Endometrial microvascular endothelial cells (primary cell): ENCODE measurements around the gene STAT3. TPM values are rescaled to one million over a fixed set of nuclear protein-coding genes. Genes with fewer than 3 reads are reported as not detected.

Source experiments
- in situ Hi-C: cut with HindIII; loops from 2 replicates; pipeline ENCODE4 v1.10.0; 2017; ENCODE audit warnings: low sequenced_read_pairs, low pct_unique_long_range_greater_than_20kb; ENCODE audit errors: inconsistent ontology term
- total RNA-seq: library from RNA; depleted of rRNA; stranded (reverse); fragments of >200 nt; gene quantifications from one replicate; pipeline ENCODE4 v1.2.3, GENCODE V29; 2015; ENCODE audit errors: inconsistent ontology term

Gene STAT3
- total RNA-seq, 1 donor from 2014 or later = 86.0 TPM

DNA sequence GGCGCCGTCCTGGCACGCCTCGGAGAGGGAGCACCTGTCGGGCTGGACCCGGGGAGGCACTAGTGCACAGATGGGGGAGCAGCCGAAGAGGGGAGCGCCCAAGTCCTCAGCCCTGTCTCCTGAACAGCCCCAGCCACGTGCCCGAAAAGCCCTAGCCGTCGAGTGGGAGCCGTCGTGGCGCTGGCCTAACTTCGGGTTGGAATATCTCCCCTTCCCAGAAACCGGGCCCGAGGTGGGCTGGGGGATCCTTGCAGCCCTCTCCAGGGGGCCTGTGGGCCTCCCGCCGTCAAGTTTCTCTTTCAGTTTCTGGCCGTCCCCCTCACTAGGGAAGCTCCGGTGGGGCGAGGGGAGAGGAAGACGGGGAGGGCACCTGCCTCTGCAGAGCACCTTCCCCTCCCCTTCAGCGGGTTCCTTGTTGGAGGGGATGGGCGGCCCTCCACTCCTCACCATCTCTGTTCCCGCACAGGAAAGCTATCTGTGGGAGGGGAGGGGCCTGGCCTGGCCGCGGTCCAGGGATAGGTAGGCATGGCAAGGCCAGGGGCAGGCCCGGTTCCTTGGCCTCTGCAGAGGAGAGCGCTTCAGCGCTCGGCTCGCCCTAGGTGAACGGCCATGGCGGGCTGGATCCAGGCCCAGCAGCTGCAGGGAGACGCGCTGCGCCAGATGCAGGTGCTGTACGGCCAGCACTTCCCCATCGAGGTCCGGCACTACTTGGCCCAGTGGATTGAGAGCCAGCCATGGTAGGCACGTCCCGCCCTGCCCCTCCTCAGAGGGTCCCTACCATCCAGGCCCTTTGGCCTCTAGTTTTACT is 99.2 kb downstream of the STAT3 start:
- in situ Hi-C loops = no loop called here

DNA sequence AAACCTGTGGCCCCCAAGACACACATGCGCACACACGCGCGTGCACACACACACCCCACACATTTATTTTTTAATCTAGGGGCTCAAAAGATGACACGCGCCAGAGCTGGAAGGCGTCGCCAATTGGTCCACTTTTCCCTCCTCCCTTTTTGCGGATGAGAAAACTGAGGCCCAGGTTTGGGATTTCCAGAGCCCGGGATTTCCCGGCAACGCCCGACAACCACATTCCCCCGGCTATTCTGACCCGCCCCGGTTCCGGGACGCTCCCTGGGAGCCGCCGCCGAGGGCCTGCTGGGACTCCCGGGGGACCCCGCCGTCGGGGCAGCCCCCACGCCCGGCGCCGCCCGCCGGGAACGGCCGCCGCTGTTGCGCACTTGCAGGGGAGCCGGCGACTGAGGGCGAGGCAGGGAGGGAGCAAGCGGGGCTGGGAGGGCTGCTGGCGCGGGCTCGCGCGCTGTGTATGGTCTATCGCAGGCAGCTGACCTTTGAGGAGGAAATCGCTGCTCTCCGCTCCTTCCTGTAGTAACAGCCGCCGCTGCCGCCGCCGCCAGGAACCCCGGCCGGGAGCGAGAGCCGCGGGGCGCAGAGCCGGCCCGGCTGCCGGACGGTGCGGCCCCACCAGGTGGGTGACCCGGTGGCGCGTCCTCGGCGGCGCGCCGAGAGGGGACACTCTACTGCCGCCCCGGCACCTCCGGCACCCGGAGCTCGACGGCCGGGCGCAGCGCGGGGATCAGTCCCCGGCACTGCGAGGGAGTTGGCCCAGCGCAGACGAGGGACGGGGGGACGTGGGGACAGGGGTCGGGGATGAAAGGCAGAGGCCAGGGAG is 100.1 kb downstream of the STAT3 start, which contains the start of gene STAT5A:
Gene STAT5A, plus strand, starts transcription at position 522 of the 826 bp plus-strand sequence. CDS start 914 bp downstream, outside the sequence.
- in situ Hi-C loops = no loop called here

DNA sequence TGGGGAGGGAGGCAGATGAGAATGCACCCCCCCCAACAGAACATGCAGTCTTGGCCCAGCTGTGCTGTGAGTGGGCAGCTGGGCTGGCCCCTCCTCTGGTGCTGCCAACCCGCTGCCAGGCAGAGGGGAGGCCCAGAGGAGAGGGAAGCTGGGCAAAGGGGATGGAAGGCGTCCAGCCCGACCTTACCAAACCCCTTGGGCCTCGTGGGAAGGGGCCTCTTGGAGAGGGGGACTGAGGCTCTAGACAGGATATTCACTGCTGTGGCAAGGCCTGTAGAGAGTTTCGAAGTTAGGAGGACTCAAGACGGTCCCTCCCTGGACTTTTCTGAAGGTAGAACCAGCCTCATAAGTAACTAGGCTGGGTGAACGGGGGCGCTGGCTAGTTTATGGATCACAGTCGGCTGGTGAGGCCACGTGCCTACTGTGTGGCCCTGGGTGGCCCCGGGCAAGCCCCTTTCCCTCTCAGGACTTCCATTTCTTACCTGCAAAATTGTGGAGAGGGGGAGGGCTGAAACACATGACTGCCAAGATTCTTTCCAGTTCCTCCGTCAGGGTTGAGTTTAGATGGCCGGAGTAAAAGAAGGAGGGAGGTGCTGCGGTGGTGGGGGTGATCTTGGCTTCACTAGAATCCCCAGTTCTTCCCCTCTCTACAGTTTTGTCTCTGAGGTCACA is 100.8 kb downstream of the STAT3 start:
- in situ Hi-C loops = no loop called here

DNA sequence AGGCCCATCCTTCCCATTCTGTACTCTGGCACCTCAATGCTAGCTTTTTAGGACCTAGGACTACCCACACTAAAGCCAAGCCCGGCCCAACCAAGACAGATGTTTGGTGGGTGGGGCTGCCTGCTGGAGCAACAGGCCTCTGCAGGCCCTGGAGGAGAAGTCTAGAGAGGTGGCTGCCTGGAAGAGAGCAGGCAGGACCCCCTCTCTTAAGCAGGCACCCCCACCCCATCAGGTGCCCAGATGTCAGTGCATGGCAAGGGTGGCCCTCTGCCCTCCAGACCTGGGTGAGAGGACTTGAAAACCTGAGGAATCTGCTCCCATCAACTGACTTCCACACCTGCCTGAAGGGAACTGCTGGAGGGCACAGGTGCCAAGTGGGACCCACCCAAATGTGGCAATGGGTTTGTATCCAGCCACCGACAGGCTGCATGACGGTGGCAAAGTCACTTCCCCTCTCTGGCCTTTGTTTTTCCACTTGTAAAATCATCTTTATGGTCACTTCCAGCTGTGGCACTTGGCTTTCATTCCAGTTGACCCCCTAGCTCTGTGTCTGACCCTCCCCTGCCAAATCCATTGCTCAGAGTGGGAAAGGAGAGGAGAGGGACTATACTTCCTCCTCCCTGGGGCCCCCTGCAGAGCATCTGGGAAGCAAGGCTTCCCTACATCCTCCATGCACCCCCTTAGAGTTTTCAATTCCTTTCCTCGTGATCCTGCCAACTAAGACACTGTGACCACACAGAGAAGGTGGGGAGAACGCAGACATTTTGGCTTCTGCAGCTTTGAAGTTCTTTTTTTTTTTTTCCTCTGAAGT is 101.6 kb downstream of the STAT3 start:
- in situ Hi-C loops = no loop called here

DNA sequence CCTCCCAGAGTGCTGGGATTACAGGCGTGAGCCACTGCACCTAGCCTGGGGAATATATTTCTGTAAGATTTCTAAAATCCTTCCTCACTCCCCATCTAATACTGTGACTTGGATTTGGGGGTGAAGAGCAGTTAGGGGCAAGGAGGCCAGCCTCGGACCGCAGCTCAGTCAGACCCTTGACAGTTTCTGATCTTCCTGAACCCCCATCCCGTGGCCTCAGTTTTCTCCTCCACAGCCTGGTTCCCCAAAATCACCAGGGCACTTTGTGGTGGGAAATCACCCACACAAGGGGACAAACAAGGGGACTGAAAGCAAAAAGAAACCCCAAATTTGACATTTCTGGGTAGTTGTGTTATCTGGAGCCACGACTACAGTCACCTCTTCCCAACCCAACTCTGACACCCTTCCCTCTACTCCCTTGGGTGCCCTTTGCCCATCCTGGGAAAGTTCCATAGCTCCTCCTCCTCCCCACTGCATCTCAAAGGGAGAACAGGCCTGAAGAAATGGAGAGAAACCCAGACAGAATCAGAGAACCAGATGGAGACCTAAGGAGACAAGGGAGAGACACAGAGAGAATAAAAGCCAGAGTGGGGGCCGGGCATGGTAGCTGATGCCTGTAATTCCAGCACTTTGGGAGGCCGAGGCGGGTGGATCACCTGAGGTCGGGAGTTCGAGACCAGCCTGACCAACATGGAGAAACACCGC is 102.7 kb downstream of the STAT3 start:
- in situ Hi-C loops = no loop called here

DNA sequence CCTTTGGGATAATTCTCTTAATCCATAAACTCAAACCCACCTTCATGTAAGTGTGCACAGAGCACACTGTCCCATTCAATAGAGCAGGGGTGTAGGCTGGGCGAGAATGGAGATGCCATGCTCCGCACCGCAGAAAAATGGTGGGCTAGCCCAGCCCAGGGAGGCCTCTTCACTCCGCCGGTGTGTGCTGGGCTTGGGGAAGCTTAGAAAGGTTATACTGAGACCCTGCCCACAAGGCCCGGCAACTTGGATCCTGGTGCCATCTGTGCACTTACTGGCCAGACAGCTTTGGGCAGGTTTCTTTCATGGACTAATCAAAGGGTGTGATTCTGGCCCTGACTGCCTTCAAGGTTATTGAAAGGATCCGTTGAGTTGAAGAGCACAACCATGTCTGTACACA is 103.7 kb downstream of the STAT3 start:
- in situ Hi-C loops = no loop called here

DNA sequence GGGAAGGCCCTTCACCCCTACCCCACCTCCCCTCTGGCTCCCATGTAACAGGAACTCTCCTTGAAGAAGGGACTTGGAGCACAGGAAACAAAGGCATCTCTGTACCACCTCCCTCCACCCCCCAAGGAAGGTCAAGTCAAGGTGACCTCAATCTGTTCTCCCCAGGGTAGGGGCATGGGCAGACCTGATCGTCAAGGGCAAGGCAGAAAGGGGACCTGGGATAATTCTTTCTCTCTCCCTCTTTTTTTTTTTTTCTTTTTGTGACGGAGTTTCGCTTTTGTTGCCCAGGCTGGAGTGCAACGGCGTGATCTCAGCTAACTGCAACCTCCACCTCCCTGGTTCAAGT is 104.2 kb downstream of the STAT3 start:
- in situ Hi-C loops = no loop called here

DNA sequence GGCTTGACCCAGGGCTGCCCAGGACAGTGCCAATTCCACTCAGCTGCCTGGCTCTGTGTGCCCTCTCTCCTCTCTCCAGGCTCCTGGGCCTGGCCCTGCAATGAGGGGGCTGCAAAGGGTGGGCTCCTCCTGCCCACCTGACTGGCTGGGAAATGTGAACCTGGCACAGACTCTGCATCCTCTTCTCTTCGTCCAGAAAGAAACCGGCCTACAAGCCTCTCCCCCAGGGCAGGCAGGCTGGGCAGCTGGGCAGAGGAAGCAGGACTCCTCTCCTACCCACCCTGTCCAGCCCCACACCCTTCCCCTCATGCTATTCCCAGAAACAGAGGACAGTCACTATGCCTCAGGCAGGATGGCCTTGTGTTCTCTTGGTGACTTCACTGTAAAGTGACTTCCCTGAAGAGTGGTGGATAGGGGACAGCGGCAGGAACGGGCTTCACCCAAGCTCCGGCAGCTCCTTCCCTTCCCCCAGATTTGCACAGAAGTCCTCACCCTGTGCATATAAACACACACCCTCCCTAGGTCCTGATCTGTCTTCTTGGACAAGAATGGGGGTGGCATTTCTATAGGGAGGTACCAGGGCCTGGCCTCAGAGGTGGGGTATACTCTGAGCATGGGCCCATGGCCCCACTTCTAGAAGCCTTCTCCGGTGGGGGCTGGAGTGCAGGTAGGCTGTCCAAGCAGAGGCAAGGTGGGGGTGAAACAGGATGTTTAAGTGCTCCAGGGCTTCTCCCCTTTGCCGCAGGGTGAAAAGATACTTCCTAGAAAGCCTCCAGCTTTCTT is 104.8 kb downstream of the STAT3 start:
- in situ Hi-C loops = no loop called here

DNA sequence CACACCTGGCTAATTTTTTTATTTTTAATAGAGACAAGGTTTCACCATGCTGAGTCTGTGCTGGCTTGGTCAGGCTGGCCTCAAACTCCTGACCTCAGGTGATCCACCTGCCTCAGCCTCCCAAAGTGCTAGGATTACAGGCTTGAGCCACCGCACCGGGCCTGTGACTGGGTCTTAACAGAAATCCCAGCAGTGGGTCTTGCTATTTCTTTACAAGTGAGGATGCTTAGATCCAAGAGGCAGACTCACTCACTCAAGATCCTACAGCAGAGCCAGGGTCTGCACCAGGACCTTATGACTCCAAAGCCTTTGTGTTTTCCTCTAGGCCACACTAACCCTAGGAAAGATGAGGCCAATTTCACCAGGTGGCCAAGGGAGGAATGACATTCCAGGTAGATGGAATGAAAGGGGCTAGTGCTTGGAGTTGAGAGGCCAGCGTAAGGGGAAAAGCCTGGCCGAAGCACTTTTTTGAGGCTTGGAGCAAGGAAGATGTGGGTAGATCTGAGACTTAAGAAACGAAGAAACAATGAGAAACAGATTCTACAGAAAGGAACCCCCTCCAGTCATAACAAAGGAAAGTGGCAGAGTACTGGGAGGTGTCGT is 105.7 kb downstream of the STAT3 start:
- in situ Hi-C loops = no loop called here

DNA sequence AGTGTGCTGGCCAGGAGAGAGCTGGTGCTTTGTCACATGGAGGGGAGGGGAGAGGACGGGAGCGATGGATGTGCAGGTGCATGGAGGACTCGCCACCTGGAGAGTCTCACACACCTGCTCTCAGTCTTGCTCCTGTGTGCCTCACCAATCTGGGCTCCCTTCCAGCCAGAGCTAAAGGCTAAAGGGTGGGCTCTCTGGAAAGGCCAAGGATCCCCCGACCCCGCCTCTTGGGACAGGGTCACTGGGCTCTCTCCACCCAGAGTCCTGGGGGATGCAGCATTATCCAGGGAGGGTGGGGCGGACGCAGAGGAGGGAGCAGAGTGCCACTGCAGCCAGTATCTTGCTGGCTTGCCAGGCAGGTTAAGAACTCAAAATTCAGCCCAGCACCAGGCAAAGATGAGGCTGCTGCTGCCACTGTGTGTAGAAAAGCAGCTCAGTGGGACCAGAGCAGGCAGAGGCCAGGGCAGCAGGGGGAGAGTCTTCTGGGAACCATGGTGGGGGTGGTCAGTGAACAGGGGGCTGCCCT is 106.6 kb downstream of the STAT3 start:
- in situ Hi-C loops = no loop called here

DNA sequence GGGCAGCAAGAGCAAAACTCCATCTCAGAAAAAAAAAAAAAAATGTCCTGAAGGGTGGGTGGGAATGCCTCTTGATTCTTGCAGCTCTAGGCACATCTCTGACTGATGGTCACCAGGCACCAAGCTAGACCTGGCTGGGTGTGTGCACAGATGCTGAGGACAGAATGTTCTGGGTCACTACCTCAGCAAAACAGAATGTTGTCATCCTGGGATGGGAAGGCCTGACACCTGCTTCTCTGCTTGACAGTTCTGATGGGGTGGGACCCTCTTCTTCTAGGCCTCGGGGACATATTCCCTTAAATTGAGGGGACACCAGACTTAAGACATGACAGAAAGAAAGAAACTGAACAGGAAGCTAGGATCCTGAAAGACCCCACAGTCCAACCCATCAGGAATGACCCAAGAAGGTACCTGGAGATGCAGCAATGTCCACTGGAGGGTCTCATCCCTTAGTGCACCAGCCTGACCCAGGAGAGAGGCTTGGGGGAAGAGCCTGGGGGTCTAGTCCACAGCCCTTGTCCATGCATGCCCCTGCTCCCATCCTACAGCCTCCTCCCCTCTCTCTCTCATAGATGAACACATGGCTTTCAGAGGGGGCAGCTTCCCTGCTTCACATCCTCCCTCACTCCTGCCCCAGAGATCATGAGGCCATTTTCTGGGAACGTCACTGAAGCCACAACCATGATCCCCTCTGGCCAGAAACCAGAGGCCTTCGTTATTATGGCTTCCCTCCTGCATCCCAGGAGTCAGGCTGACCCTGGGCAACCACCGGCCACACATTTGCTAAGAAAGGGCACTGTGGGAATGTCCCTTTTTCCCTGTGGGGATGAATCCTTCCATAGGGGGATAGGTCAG is 108.2 kb downstream of the STAT3 start:
- in situ Hi-C loops = no loop called here

DNA sequence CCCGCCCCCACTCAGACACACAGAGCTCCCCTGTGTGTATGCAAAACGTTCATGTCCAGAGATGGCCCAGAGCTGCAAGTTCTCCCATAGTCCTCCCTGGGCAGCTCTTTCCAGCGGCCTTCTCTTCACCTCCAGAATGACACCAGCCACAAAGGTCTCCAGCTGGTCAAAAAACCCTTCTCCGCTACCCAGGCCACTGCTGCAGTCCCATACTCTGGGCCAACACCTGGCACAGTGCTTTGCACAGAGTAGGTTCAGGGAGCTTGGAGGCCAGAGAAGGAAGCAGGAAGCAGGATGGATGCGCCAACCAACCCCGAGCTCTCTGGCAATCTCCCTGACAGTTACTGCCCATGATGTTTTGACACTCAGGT is 110.9 kb downstream of the STAT3 start:
- in situ Hi-C loops = no loop called here

DNA sequence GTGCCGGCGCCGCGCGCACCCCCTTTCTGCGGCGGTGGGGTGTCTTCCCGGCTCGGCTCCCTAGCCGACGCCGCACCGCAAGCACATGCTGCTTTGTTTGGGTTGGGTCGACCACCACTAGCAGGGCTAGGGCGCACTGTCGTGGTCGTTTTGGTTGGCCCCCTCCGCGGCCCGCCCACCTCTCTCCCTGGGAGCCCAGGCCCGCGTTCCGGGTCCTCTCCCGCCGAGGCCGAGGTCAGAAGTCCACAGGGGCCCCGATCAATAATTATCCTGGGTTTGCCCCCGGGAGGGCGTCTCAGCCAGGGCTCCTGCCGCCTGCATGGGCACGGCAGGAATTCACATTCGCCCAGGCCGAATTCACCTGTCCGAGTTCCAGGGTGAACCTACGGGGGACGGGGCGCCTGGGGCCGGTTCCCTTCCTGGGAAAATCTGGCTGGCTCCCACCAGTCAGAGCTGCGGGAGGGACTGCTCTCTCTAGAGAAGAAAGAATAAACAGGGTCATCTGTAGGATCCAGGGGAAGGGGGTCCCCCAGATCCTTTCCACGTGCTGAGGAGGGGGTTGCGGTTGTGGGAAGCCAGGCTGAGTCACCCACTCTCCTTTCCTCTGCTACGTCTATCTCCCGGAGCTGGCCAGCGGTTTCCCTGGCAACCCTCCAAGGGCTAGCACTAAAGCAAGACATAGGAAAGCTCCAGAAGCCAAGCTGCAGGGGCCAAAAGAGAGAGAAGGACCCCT is 111.5 kb downstream of the STAT3 start:
- in situ Hi-C loops = no loop called here

DNA sequence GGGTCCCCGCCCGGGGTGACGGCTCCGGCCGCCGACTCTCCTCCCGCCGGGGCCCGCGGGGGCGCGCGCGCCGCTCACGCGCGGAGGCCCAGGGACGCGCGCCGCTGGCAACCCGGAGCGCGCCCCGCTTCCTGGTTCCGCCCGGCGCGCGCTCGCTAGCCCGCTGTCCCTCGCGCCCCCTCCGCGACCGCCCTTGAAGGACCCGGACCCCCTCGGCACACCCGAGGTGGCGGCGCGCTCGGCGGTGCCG is 112.0 kb downstream of the STAT3 start, which contains the start of gene STAT5B:
Gene STAT5B, minus strand, starts transcription at position 33 of the 250 bp plus-strand sequence. CDS start 44,264 bp downstream, outside the sequence.
- in situ Hi-C loops = no loop called here

DNA sequence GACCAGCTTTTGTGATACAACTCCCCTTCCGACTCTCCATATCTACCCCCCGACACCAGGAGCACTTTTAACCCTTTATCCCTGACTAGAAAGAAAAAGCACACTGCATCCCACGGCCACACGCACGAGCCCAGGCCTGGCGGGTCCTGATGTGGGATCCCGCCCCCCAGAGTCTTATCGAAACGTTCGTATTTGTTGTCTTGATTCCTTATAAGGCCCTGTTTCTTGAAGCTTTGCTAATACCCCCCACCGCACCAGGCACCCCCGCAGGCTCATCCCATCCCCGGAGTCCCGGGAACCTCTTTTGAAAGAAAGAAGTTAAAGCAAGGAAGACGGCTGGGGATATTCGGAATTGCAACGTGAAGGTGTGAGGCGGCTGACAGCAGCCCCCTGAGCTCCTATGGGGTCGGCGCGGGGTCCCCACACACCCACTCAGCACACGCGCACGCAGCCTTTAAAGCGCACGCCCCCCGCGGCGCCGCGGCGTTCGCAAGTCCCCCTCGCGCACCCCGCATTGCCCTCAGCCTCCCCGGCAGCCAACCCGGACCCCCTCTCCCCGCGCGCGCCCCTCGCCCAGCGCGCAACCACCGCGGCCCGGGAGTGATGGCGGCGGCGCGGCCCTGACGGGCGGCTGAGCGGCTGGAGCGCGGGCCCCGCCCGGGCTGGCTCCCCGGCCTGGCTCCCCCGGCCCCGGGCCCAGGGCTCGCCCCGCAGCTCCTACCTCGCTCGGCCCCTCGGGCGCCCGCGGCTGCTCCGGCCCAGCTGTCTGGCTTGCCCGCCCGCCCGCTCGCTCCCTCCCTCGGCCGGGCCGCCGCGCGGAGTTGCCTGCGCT is 112.5 kb downstream of the STAT3 start:
- in situ Hi-C loops = no loop called here
